CD4-positive, alpha-beta T cell (primary cell): ENCODE results near the gene DNLZ. TPM values are rescaled to one million over a fixed set of nuclear protein-coding genes. Genes with fewer than 3 reads are reported as not detected.
A peak's percentile ranks its signal among the peaks of the same experiment; 100 is the strongest.

Source experiments
- ATAC-seq: fragments of 200-7000 bp; cut with Tn5 transposase; one replicate; pipeline ENCODE4 v1.10.0; 2022; ENCODE audit warnings: mild to moderate bottlenecking; ENCODE audit not compliant: poor library complexity
- CTCF ChIA-PET: fragments of 350-600 bp; sonication (Branson Sonifier 250); formaldehyde crosslinking; loops from one replicate; lab custom pipeline; 2021; ENCODE audit warnings: antibody characterized with exemption, inconsistent platforms; lab: Charles Lee
- POLR2A ChIA-PET: fragments of 350-600 bp; sonication (Branson Sonifier 250); formaldehyde crosslinking; loops from one replicate; lab custom pipeline; 2021; ENCODE audit warnings: antibody characterized with exemption, inconsistent platforms; lab: Charles Lee
- DNase-seq, 14 experiments: peaks; one replicate each; pipeline ENCODE4 v3.0.0-alpha.2; 2013 to 2020; ENCODE audit warnings: mixed read lengths in 2 of 14
- H3K27ac ChIP-seq, 2 donors: one replicate each; pipeline versions ENCODE4 v1.5.1 to v1.7.0; 2013; ENCODE audit warnings: low read length in 2 of 2, low read depth in 1 of 2, mild to moderate bottlenecking in 1 of 2
- H3K27me3 ChIP-seq, 2 experiments: 1 replicate in 1 of 2; 2 replicates in 1 of 2; pipeline versions ENCODE4 v1.6.1 to v1.7.0; 2013; ENCODE audit warnings: low read length in 2 of 2, control low read depth in 1 of 2, mild to moderate bottlenecking in 1 of 2, moderate library complexity in 1 of 2; ENCODE audit not compliant: insufficient read depth in 2 of 2, control insufficient read depth in 1 of 2
- H3K36me3 ChIP-seq: one replicate; pipeline ENCODE4 v1.6.1; 2013; ENCODE audit warnings: low read length, control low read depth; ENCODE audit not compliant: insufficient read depth
- H3K4me1 ChIP-seq: one replicate; pipeline ENCODE4 v1.6.1; 2013; ENCODE audit warnings: low read length, control low read depth; ENCODE audit not compliant: insufficient read depth
- H3K4me3 ChIP-seq: one replicate; pipeline ENCODE4 v1.5.1; 2013; ENCODE audit warnings: mild to moderate bottlenecking, low read length, moderate library complexity
- H3K9me3 ChIP-seq, 2 experiments: 1 replicate in 1 of 2; 2 replicates in 1 of 2; pipeline versions ENCODE4 v1.6.1 to v1.7.0; 2013; ENCODE audit warnings: low read length in 2 of 2, mild to moderate bottlenecking in 2 of 2, control low read depth in 1 of 2, moderate library complexity in 1 of 2; ENCODE audit not compliant: control insufficient read depth in 1 of 2, insufficient read depth in 1 of 2
- H3K27ac Mint-ChIP-seq: one replicate; pipeline ENCODE4 v1.8.0; 2020; ENCODE audit warnings: mixed read lengths
- H3K27me3 Mint-ChIP-seq: one replicate; pipeline ENCODE4 v1.8.0; 2021; ENCODE audit warnings: mixed read lengths
- H3K36me3 Mint-ChIP-seq: one replicate; pipeline ENCODE4 v1.8.0; 2021; ENCODE audit warnings: low read depth, mixed read lengths
- H3K4me1 Mint-ChIP-seq: one replicate; pipeline ENCODE4 v1.8.0; 2021; ENCODE audit warnings: low read depth, mixed read lengths
- H3K4me3 Mint-ChIP-seq: one replicate; pipeline ENCODE4 v1.8.0; 2020; ENCODE audit warnings: mild to moderate bottlenecking, mixed read lengths
- H3K9me3 Mint-ChIP-seq: one replicate; pipeline ENCODE4 v1.8.0; 2020; ENCODE audit warnings: mixed read lengths
- CTCF ChIP-seq: fragments of 200-600 bp; IDR thresholded peaks from one replicate; pipeline ENCODE4 v1.8.0; 2022; ENCODE audit warnings: antibody characterized with exemption, mild to moderate bottlenecking
- intact Hi-C, 2 experiments: fragments of 100-400 bp; cut with DNase I in 1 of 2; cut with micrococcal nuclease in 1 of 2; formaldehyde crosslinking; loops; one replicate each; pipeline versions ENCODE4 v1.15.1 to v1.9.0; 2023 to 2025; cut with DNase I, micrococcal nuclease
- total RNA-seq, 174 experiments: library from RNA in 2 of 174; stranded (reverse) in 2 of 174; gene quantifications; one replicate each; pipeline ENCODE4 v1.2.3 and lab custom pipeline; 2021 to 2026

The DNLZ gene
- total RNA-seq, 2 experiments from 2014 or later, result 15.4 to 17.0 TPM

GRCh38 chr9:136342181-136343120 lies 21.1 kb downstream of the DNLZ start:
- no peak for TF ChIP-seq CTCF
- CTCF ChIA-PET, result no interaction called here
- Mint-ChIP-seq H3K4me1 (no peaks in the 10 kb centered on the region), H3K4me3 (no peak overlapping the region), H3K9me3 (no peaks in the 10 kb centered on the region), H3K27me3 (no peaks in the 10 kb centered on the region), H3K27ac (no peak overlapping the region), H3K36me3 (no peaks in the 10 kb centered on the region)
- Histone ChIP-seq H3K9me3 (no peaks in the 10 kb centered on the region), H3K4me1 (peaks cover 4% of the 10 kb centered on the region), H3K27ac (no peak overlapping the region), H3K4me3 (no peak overlapping the region), H3K27me3 (no peaks in the 10 kb centered on the region), H3K36me3 (no peaks in the 10 kb centered on the region)
- POLR2A ChIA-PET, result no interaction called here
- intact Hi-C loops, result no loop called here
- peak; percentile 22 to 72 (median 46) for DNase-seq
- peak; percentile 67 for ATAC-seq

- Mint-ChIP-seq H3K9me3 (no peaks in the 10 kb centered on the region), H3K4me3 (no peak overlapping the region), H3K4me1 (no peaks in the 10 kb centered on the region), H3K36me3 (no peaks in the 10 kb centered on the region), H3K27ac (no peak overlapping the region), H3K27me3 (no peaks in the 10 kb centered on the region)
- TF ChIP-seq CTCF, result no peak
- ChIA-PET POLR2A (no interaction called here), CTCF (no interaction called here)
- Histone ChIP-seq H3K4me3 (no peak overlapping the region), H3K27me3 (no peaks in the 10 kb centered on the region), H3K4me1 (peaks cover 4% of the 10 kb centered on the region), H3K36me3 (no peaks in the 10 kb centered on the region), H3K9me3 (no peaks in the 10 kb centered on the region), H3K27ac (no peak overlapping the region)
- no peak for DNase-seq
- no peak for ATAC-seq
- intact Hi-C loops, result no loop called here
These were observed 21.8 kb downstream of the DNLZ start for GRCh38 chr9:136341769-136342168.

GRCh38 chr9:136341042-136341655 lies 22.4 kb downstream of the DNLZ start:
- H3K36me3 Mint-ChIP-seq, result no peaks in the 10 kb centered on the region
- no peak for TF ChIP-seq CTCF
- H3K4me1 Mint-ChIP-seq, result no peaks in the 10 kb centered on the region
- ATAC-seq, result no peak
- intact Hi-C loops, result no loop called here
- no peaks in the 10 kb centered on the region for H3K9me3 Mint-ChIP-seq
- no peaks in the 10 kb centered on the region for H3K27me3 Mint-ChIP-seq
- H3K27ac Mint-ChIP-seq, result no peak overlapping the region
- CTCF ChIA-PET, result no interaction called here
- DNase-seq, result no peak
- H3K4me3 Mint-ChIP-seq, result no peak overlapping the region
- H3K27ac ChIP-seq, result no peak overlapping the region
- H3K27me3 ChIP-seq, result no peaks in the 10 kb centered on the region
- H3K4me3 ChIP-seq, result no peak overlapping the region
- H3K9me3 ChIP-seq, result no peaks in the 10 kb centered on the region
- POLR2A ChIA-PET, result no interaction called here
- peaks cover 4% of the 10 kb centered on the region for H3K4me1 ChIP-seq
- no peaks in the 10 kb centered on the region for H3K36me3 ChIP-seq
